IMR-90 (cell line): Measurements from ENCODE around the gene RANBP6. TPM values are rescaled to one million over a fixed set of nuclear protein-coding genes. Genes with fewer than 3 reads are reported as not detected.

Source experiments
- ATAC-seq: fragments of 200-7000 bp; cut with Tn5 transposase; 2 replicates; pipeline ENCODE4 v1.9.1; 2020; ENCODE audit warnings: low read depth, mild to moderate bottlenecking, moderate library complexity
- BruUV-seq: library from RNA; stranded (reverse); fragments of 400-500 nt; replicated peaks from 2 replicates; lab custom pipeline; 2021; lab: Mats Ljungman, UMichigan
- CTCF ChIA-PET: fragments of 300-600 bp; formaldehyde crosslinking; extraction: SDS; loops from one replicate; lab custom pipeline; 2021; ENCODE audit warnings: antibody characterized with exemption; lab: Yijun Ruan, JAX
- POLR2A ChIA-PET: fragments of 300-600 bp; sonication (Branson Sonifier 250); formaldehyde crosslinking; loops from one replicate; lab custom pipeline; 2022; ENCODE audit warnings: antibody characterized with exemption; ENCODE audit not compliant: unreplicated experiment; lab: Charles Lee
- DNase-seq: peaks from one replicate; pipeline ENCODE4 v3.0.0; 2013
- H2AFZ ChIP-seq: replicated peaks from 2 replicates; pipeline ENCODE3; 2013; ENCODE audit warnings: low read length, mild to moderate bottlenecking; ENCODE audit not compliant: poor library complexity
- H2AK5ac ChIP-seq: 2 replicates; pipeline ENCODE4 v1.6.1; 2013; ENCODE audit warnings: low read depth, low read length, inconsistent platforms
- H2AK9ac ChIP-seq: replicated peaks from 2 replicates; pipeline ENCODE3; 2013; ENCODE audit warnings: mild to moderate bottlenecking, low read depth, low read length, moderate library complexity; ENCODE audit not compliant: poor library complexity
- H2BK120ac ChIP-seq: 2 replicates; pipeline ENCODE4 v1.6.1; 2013; ENCODE audit warnings: low read depth, low read length, inconsistent platforms
- H2BK15ac ChIP-seq: 3 replicates; pipeline ENCODE4 v1.6.1; 2013; ENCODE audit warnings: low read depth, low read length, inconsistent platforms
- H2BK20ac ChIP-seq: 2 replicates; pipeline ENCODE4 v1.6.1; 2013; ENCODE audit warnings: low read depth, mild to moderate bottlenecking, inconsistent platforms, low read length, moderate library complexity
- H2BK5ac ChIP-seq: 2 replicates; pipeline ENCODE4 v1.6.1; 2013; ENCODE audit warnings: mild to moderate bottlenecking, low read depth, low read length, inconsistent platforms; ENCODE audit not compliant: poor library complexity, severe bottlenecking
- H3K14ac ChIP-seq: replicated peaks from 2 replicates; pipeline ENCODE4 v1.6.1; 2013; ENCODE audit warnings: low read depth, low read length, inconsistent platforms
- H3K18ac ChIP-seq: 2 replicates; pipeline ENCODE4 v1.6.1; 2013; ENCODE audit warnings: low read depth, low read length, control low read depth
- H3K23ac ChIP-seq: 2 replicates; pipeline ENCODE4 v1.6.1; 2013; ENCODE audit warnings: low read depth, low read length, inconsistent platforms
- H3K27ac ChIP-seq: 2 replicates; pipeline ENCODE4 v1.5.1; 2013; ENCODE audit warnings: mild to moderate bottlenecking, control low read depth, low read length; ENCODE audit not compliant: insufficient read depth
- H3K27me3 ChIP-seq: 2 replicates; pipeline ENCODE4 v1.6.1; 2013; ENCODE audit warnings: low read length; ENCODE audit not compliant: control insufficient read depth, insufficient read depth
- H3K36me3 ChIP-seq: 2 replicates; pipeline ENCODE4 v1.6.1; 2013; ENCODE audit warnings: low read length, mixed read lengths; ENCODE audit not compliant: control insufficient read depth, insufficient read depth
- H3K4ac ChIP-seq: 2 replicates; pipeline ENCODE4 v1.6.1; 2013; ENCODE audit warnings: low read depth, low read length, inconsistent platforms
- H3K4me1 ChIP-seq: 2 replicates; pipeline ENCODE4 v1.6.1; 2013; ENCODE audit warnings: low read length, mixed read lengths; ENCODE audit not compliant: control insufficient read depth, insufficient read depth
- H3K4me2 ChIP-seq: 2 replicates; pipeline ENCODE4 v1.6.1; 2013; ENCODE audit warnings: low read depth, mild to moderate bottlenecking, control low read depth, low read length, moderate library complexity
- H3K4me3 ChIP-seq: 2 replicates; pipeline ENCODE4 v1.5.1; 2013; ENCODE audit warnings: low read depth, mild to moderate bottlenecking, control low read depth, low read length, moderate library complexity; ENCODE audit not compliant: insufficient read depth
- H3K56ac ChIP-seq: 2 replicates; pipeline ENCODE4 v1.6.1; 2013; ENCODE audit warnings: low read length, inconsistent platforms; ENCODE audit not compliant: insufficient read depth; ENCODE audit errors: extremely low read depth
- H3K79me1 ChIP-seq, 2 experiments: 2 replicates each; pipeline ENCODE4 v1.6.1; 2013; ENCODE audit warnings: low read length in 2 of 2, inconsistent platforms in 1 of 2, low read depth in 1 of 2
- H3K9ac ChIP-seq: 2 replicates; pipeline ENCODE4 v1.6.1; 2013; ENCODE audit warnings: low read depth, low read length, control low read depth
- H3K9me1 ChIP-seq: 2 replicates; pipeline ENCODE4 v1.6.1; 2013; ENCODE audit warnings: low read length, inconsistent platforms; ENCODE audit not compliant: insufficient read depth
- H3K9me3 ChIP-seq: 2 replicates; pipeline ENCODE4 v1.6.1; 2013; ENCODE audit warnings: low read length; ENCODE audit not compliant: control insufficient read depth, insufficient read depth
- H4K20me1 ChIP-seq: 2 replicates; pipeline ENCODE4 v1.6.1; 2013; ENCODE audit warnings: low read length, inconsistent platforms; ENCODE audit not compliant: insufficient read depth
- H4K5ac ChIP-seq: 2 replicates; pipeline ENCODE4 v1.6.1; 2013; ENCODE audit warnings: mild to moderate bottlenecking, low read depth, low read length, control low read depth
- H4K8ac ChIP-seq, 2 experiments: 2 replicates each; pipeline ENCODE4 v1.6.1; 2013; ENCODE audit warnings: low read depth in 2 of 2, low read length in 2 of 2, control low read depth in 1 of 2, inconsistent platforms in 1 of 2
- H4K91ac ChIP-seq: 2 replicates; pipeline ENCODE4 v1.6.1; 2013; ENCODE audit warnings: low read depth, low read length, inconsistent platforms; ENCODE audit not compliant: insufficient read depth
- BHLHE40 ChIP-seq: fragments of 150-350 bp; IDR thresholded peaks from 2 replicates; pipeline ENCODE4 v1.6.1; 2016; ENCODE audit warnings: mild to moderate bottlenecking, low read depth, low read length
- CEBPB ChIP-seq: IDR thresholded peaks from 2 replicates; pipeline ENCODE4 v1.6.1; 2012; ENCODE audit warnings: low read depth, low read length, improper control_type of control experiment
- CHD1 ChIP-seq: IDR thresholded peaks from 2 replicates; pipeline ENCODE4 v1.6.1; 2012; ENCODE audit warnings: low read depth, low read length, improper control_type of control experiment
- FOS ChIP-seq: fragments of 150-350 bp; IDR thresholded peaks from 2 replicates; pipeline ENCODE4 v1.6.1; 2016; ENCODE audit warnings: low read depth, low read length
- MAFK ChIP-seq: IDR thresholded peaks from 2 replicates; pipeline ENCODE4 v1.6.1; 2012; ENCODE audit warnings: low read depth, low read length, improper control_type of control experiment
- MAZ ChIP-seq: IDR thresholded peaks from 2 replicates; pipeline ENCODE4 v1.6.1; 2012; ENCODE audit warnings: low read depth, mild to moderate bottlenecking, low read length, improper control_type of control experiment, moderate library complexity, borderline replicate concordance
- MXI1 ChIP-seq: IDR thresholded peaks from 2 replicates; pipeline ENCODE4 v1.6.1; 2012; ENCODE audit warnings: low read depth, mild to moderate bottlenecking, low read length, moderate library complexity, borderline replicate concordance
- NFE2L2 ChIP-seq: fragments of 150-350 bp; IDR thresholded peaks from 2 replicates; pipeline ENCODE4 v1.6.1; 2016; ENCODE audit warnings: low read depth, mild to moderate bottlenecking, low read length
- POLR2A ChIP-seq: IDR thresholded peaks from 2 replicates; pipeline ENCODE4 v1.6.1; 2012; ENCODE audit warnings: mild to moderate bottlenecking, low read depth, low read length
- RAD21 ChIP-seq: IDR thresholded peaks from 2 replicates; pipeline ENCODE4 v1.6.1; 2012; ENCODE audit warnings: low read length, improper control_type of control experiment
- RCOR1 ChIP-seq: IDR thresholded peaks from 2 replicates; pipeline ENCODE4 v1.6.1; 2012; ENCODE audit warnings: mild to moderate bottlenecking, low read length, improper control_type of control experiment; ENCODE audit not compliant: insufficient replicate concordance
- RFX5 ChIP-seq: IDR thresholded peaks from 2 replicates; pipeline ENCODE4 v1.8.0; 2012; ENCODE audit warnings: low read depth, mild to moderate bottlenecking, low read length, moderate library complexity
- SMC3 ChIP-seq: fragments of 150-350 bp; IDR thresholded peaks from 2 replicates; pipeline ENCODE4 v1.6.1; 2016; ENCODE audit warnings: low read depth, mild to moderate bottlenecking, antibody characterized with exemption, low read length, moderate library complexity
- WGBS, 2 experiments: methylation state at CpG; one replicate each; pipeline versions ENCODE4 v1.1.5 to v1.1.7; 2013; ENCODE audit warnings: missing lambda C conversion rate in 2 of 2; ENCODE audit not compliant: insufficient read length in 1 of 2; ENCODE audit errors: extremely low coverage in 2 of 2; 5-methylcytosine and 5-hydroxymethylcytosine counted together
- dilution Hi-C: fragments of 300-500 bp; cut with HindIII; formaldehyde crosslinking; loops from one replicate; pipeline ENCODE4 v1.14.3; 2018; ENCODE audit warnings: low sequenced_read_pairs; ENCODE audit not compliant: unreplicated experiment
- in situ Hi-C: fragments of 300-500 bp; cut with MboI; formaldehyde crosslinking; loops from 3 replicates; pipeline ENCODE4 v1.14.3; 2019; ENCODE audit warnings: low sequenced_read_pairs, inconsistent platforms, mixed read lengths
- intact Hi-C: fragments of 100-400 bp; cut with micrococcal nuclease; formaldehyde crosslinking; loops from 2 replicates; pipeline ENCODE4 v1.10.0; 2022
- polyA plus RNA-seq, 3 experiments: library from polyadenylated mRNA; depleted of rRNA; stranded (reverse); fragments of >200 nt; gene quantifications; 2 replicates each; pipeline ENCODE4 v1.2.3, GENCODE V29; 2012; ENCODE audit warnings: low replicate concordance in 1 of 3
- total RNA-seq: library from RNA; depleted of rRNA; stranded (reverse); fragments of >200 nt; gene quantifications from 2 replicates; pipeline ENCODE4 v1.2.3, GENCODE V29; 2012
- TF ChIP-seq, protein P1 (sequence below): conservative IDR thresholded peaks from 2 replicates; pipeline ENCODE4 v1.5.1; 2012; ENCODE audit warnings: mild to moderate bottlenecking, low read depth, low read length, improper control_type of control experiment
- TF ChIP-seq, protein P2 (sequence below): fragments of 150-350 bp; IDR thresholded peaks from 2 replicates; pipeline ENCODE4 v1.6.1; 2016; ENCODE audit warnings: low read depth, mild to moderate bottlenecking, low read length, moderate library complexity, borderline replicate concordance
- TF ChIP-seq, protein P3 (sequence below): fragments of 150-350 bp; IDR thresholded peaks from 2 replicates; pipeline ENCODE4 v1.6.1; 2017; ENCODE audit warnings: mild to moderate bottlenecking, antibody characterized with exemption, low read length, low read depth

Gene RANBP6
- total and polyA plus RNA-seq, 2 of the 4 experiments (the other 2 are of a cell fraction) = 7.5 to 42.3 TPM

DNA sequence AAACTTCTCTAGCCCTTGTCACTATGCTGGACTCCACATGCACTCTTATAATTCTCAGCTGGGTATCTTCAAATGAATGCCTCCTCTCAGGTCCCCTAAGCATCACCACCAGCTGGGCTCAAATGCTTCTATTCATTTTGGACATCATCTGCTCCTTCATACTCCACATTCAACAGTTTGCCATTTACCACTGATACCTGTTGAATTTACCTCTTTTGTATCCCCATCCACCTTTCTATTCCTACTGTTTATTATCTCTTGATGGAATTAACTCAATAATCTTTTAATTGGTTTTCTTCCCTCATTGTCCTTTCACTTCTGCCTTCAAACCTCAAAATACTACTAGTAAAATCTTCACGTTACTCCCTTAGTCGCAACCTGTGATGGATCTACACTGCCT is 14.5 kb downstream of the RANBP6 start:
- intact Hi-C loops = no loop called here

More for the DNA sequence above, 14.5 kb downstream of the RANBP6 start:
- H3K9me1 ChIP-seq = no peaks in the 10 kb centered on the region; the same call in 1 of the 2 replicates
- no peak overlapping the region for H3K56ac ChIP-seq
- no peaks in the 10 kb centered on the region for H3K9me3 ChIP-seq
- H2AFZ ChIP-seq = no peak overlapping the region
- H3K18ac ChIP-seq = no peak overlapping the region
- TF ChIP-seq NFE2L2 = no peak
- TF ChIP-seq, protein P1, sequence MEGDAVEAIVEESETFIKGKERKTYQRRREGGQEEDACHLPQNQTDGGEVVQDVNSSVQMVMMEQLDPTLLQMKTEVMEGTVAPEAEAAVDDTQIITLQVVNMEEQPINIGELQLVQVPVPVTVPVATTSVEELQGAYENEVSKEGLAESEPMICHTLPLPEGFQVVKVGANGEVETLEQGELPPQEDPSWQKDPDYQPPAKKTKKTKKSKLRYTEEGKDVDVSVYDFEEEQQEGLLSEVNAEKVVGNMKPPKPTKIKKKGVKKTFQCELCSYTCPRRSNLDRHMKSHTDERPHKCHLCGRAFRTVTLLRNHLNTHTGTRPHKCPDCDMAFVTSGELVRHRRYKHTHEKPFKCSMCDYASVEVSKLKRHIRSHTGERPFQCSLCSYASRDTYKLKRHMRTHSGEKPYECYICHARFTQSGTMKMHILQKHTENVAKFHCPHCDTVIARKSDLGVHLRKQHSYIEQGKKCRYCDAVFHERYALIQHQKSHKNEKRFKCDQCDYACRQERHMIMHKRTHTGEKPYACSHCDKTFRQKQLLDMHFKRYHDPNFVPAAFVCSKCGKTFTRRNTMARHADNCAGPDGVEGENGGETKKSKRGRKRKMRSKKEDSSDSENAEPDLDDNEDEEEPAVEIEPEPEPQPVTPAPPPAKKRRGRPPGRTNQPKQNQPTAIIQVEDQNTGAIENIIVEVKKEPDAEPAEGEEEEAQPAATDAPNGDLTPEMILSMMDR = no peak
- TF ChIP-seq, protein P2, sequence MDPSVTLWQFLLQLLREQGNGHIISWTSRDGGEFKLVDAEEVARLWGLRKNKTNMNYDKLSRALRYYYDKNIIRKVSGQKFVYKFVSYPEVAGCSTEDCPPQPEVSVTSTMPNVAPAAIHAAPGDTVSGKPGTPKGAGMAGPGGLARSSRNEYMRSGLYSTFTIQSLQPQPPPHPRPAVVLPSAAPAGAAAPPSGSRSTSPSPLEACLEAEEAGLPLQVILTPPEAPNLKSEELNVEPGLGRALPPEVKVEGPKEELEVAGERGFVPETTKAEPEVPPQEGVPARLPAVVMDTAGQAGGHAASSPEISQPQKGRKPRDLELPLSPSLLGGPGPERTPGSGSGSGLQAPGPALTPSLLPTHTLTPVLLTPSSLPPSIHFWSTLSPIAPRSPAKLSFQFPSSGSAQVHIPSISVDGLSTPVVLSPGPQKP = no peak
- TF ChIP-seq POLR2A = no peak
- TF ChIP-seq SMC3 = no peak
- TF ChIP-seq CHD1 = no peak
- TF ChIP-seq BHLHE40 = no peak
- TF ChIP-seq RCOR1 = no peak
- TF ChIP-seq FOS = no peak
- TF ChIP-seq MAZ = no peak
- TF ChIP-seq, protein P3, sequence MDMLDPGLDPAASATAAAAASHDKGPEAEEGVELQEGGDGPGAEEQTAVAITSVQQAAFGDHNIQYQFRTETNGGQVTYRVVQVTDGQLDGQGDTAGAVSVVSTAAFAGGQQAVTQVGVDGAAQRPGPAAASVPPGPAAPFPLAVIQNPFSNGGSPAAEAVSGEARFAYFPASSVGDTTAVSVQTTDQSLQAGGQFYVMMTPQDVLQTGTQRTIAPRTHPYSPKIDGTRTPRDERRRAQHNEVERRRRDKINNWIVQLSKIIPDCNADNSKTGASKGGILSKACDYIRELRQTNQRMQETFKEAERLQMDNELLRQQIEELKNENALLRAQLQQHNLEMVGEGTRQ = no peak
- TF ChIP-seq RFX5 = no peak
- no peak for TF ChIP-seq MAFK
- TF ChIP-seq MXI1 = no peak
- TF ChIP-seq RAD21 = no peak
- no peak for TF ChIP-seq CEBPB
- dilution Hi-C loops (no loop called here), in situ Hi-C loops (no loop called here)
- no peak overlapping the region for H2BK120ac ChIP-seq
- peaks cover 23% of the 10 kb centered on the region; the same call in 1 of the 2 replicates for H4K20me1 ChIP-seq
- H2BK20ac ChIP-seq = no peak overlapping the region
- H3K9ac ChIP-seq = no peak overlapping the region
- no peak overlapping the region for H4K91ac ChIP-seq
- no peaks in the 10 kb centered on the region for H3K27me3 ChIP-seq
- peaks cover 17 to 51% of the 10 kb centered on the region in 2 experiments for H3K79me1 ChIP-seq
- no peak overlapping the region for H3K4me3 ChIP-seq
- H3K4me2 ChIP-seq = no peak overlapping the region
- no peak for ATAC-seq
- no peak overlapping the region for H3K27ac ChIP-seq
- no peak overlapping the region for H3K23ac ChIP-seq
- CTCF ChIA-PET = no interaction called here
- no peak overlapping the region for H2AK5ac ChIP-seq
- no peak overlapping the region for H2AK9ac ChIP-seq
- no peak overlapping the region for H4K8ac ChIP-seq
- H3K14ac ChIP-seq = no peak overlapping the region
- WGBS, 2 experiments = 100% methylated on average over 2 of the region's 2 CpGs; no CpG with 5 or more reads in 1 of the 2 experiments
- no peaks in the 10 kb centered on the region; the same call in 1 of the 2 replicates for H3K4me1 ChIP-seq
- no peak overlapping the region for H4K5ac ChIP-seq
- no peak overlapping the region for H2BK15ac ChIP-seq
- H3K4ac ChIP-seq = no peak overlapping the region
- POLR2A ChIA-PET = no interaction called here
- H3K36me3 ChIP-seq = peaks cover 2% of the 10 kb centered on the region; the same call in 1 of the 2 replicates
- DNase-seq = no peak
- no TSS peak for BruUV-seq
- no peak overlapping the region for H2BK5ac ChIP-seq
